ENCODE measurements around the gene STMND1. TPM values are rescaled to one million over a fixed set of nuclear protein-coding genes. Genes with fewer than 3 reads are reported as not detected.
"Not testable (repeated sequence)": the region's sequence is repeated elsewhere in the genome, so short reads cannot be mapped to it uniquely, and the experiment has no call there.

Gene STMND1
- not detected for total RNA-seq

GRCh38 chr6:17101422-17102257, at the start of gene STMND1:
Gene STMND1 (plus strand): TSS chr6:17102050. CDS start chr6:17102258, 208 bp downstream.
- Mint-ChIP-seq H3K27ac (no peak within 1 kb of the TSS), H3K4me1 (peaks cover 4% of the 10 kb centered on the region), H3K27me3 (peaks cover 71% of the 10 kb centered on the region), H3K4me3 (peak within 1 kb of the TSS; percentile 64), H3K9me3 (no peaks in the 10 kb centered on the region), H3K36me3 (no peaks in the 10 kb centered on the region)
- DNase-seq: no peak

DNA sequence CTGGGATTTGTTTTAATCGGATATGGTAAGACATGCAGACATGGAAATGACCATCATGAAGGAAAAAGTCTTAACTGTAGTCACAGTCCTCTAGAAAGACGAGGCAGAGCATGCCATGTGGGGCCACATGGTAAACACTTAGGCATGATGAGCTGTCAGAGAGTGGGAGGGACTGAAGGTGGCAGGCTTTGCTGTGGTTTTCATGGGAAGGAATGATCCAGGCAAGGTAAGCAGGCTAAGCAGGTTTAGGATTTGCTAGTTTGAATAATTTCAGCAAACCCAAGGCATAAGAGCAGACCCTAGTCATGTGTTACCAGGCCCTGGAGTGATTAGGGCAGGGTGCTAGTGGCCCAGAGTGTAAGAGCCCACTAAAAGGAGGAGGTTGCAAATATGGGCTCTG, 47.2 kb upstream of the STMND1 start:
- no peak for DNase-seq
- Mint-ChIP-seq H3K4me1 (no peaks in the 10 kb centered on the region), H3K27me3 (peaks cover 15% of the 10 kb centered on the region), H3K4me3 (no peak overlapping the region), H3K27ac (no peak overlapping the region), H3K36me3 (no peaks in the 10 kb centered on the region), H3K9me3 (no peaks in the 10 kb centered on the region)

- no peak overlapping the region for H3K27ac Mint-ChIP-seq
- H3K4me1 Mint-ChIP-seq: no peaks in the 10 kb centered on the region
- peaks cover 25% of the 10 kb centered on the region for H3K27me3 Mint-ChIP-seq
- H3K36me3 Mint-ChIP-seq: no peaks in the 10 kb centered on the region
- DNase-seq: no peak
- H3K4me3 Mint-ChIP-seq: no peak overlapping the region
- no peaks in the 10 kb centered on the region for H3K9me3 Mint-ChIP-seq
Observed at GRCh38 chr6:17057322-17057721, 44.5 kb upstream of the STMND1 start.

GRCh38 chr6:17058550-17058949, 43.3 kb upstream of the STMND1 start:
- no peaks in the 10 kb centered on the region for H3K9me3 Mint-ChIP-seq
- no peak overlapping the region for H3K27ac Mint-ChIP-seq
- H3K36me3 Mint-ChIP-seq: no peaks in the 10 kb centered on the region
- no peaks in the 10 kb centered on the region for H3K4me1 Mint-ChIP-seq
- peaks cover 33% of the 10 kb centered on the region for H3K27me3 Mint-ChIP-seq
- no peak overlapping the region for H3K4me3 Mint-ChIP-seq
- DNase-seq: no peak

GRCh38 chr6:17059022-17059421, 42.8 kb upstream of the STMND1 start:
- Mint-ChIP-seq H3K9me3 (no peaks in the 10 kb centered on the region), H3K27ac (no peak overlapping the region), H3K27me3 (peaks cover 35% of the 10 kb centered on the region), H3K36me3 (no peaks in the 10 kb centered on the region), H3K4me1 (no peaks in the 10 kb centered on the region), H3K4me3 (no peak overlapping the region)
- no peak for DNase-seq

DNA sequence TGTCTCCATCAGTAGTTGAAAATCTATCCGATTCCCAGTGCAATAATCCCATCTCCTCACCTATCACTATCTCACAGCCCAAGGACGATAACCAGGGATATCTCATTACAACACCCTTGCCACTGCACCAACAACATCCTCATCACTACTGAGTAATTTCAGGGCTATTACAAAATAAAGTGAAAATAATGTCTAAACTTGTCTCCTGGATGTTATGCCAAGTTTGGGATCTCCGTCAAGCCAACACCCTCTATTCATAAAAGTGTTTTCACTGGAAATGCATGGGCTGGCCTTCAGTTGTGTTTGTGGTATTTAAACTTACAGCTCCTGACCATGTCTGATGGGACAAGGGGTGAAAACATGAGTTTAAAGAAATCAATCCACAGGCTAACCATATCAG, 42.0 kb upstream of the STMND1 start:
- Mint-ChIP-seq H3K4me3 (no peak overlapping the region), H3K36me3 (no peaks in the 10 kb centered on the region), H3K4me1 (no peaks in the 10 kb centered on the region), H3K27me3 (peaks cover 30% of the 10 kb centered on the region), H3K27ac (no peak overlapping the region), H3K9me3 (no peaks in the 10 kb centered on the region)
- DNase-seq: no peak

- no peak overlapping the region for H3K4me3 Mint-ChIP-seq
- no peaks in the 10 kb centered on the region for H3K4me1 Mint-ChIP-seq
- no peak overlapping the region for H3K27ac Mint-ChIP-seq
- no peaks in the 10 kb centered on the region for H3K36me3 Mint-ChIP-seq
- peaks cover 33% of the 10 kb centered on the region for H3K27me3 Mint-ChIP-seq
- no peak for DNase-seq
- H3K9me3 Mint-ChIP-seq: no peaks in the 10 kb centered on the region
Observed at GRCh38 chr6:17061097-17061496, 40.8 kb upstream of the STMND1 start.

GRCh38 chr6:17062871-17063440, 38.9 kb upstream of the STMND1 start:
- no peak overlapping the region for H3K27ac Mint-ChIP-seq
- H3K4me1 Mint-ChIP-seq: no peaks in the 10 kb centered on the region
- H3K27me3 Mint-ChIP-seq: peaks cover 30% of the 10 kb centered on the region

DNA sequence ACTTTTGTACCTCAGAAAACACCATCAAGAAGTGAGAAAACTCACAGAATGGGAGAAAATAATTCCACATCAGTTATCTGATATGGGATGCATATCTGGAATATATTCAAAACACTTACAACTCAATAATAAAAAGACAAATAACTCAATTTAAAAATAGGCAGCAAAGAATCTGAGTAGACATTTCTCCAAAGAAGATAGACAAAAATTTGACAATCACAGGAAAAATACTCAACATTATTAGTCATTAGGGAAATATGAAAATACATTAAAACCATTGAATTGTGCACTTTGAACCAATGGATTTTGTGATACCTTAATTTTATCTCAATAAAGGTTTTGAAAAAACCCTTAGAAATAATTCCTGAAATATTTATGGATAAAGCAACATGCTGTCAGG, 36.9 kb upstream of the STMND1 start:
- H3K27me3 Mint-ChIP-seq: peaks cover 22% of the 10 kb centered on the region
- peaks cover 5% of the 10 kb centered on the region for H3K9me3 Mint-ChIP-seq
- no peak overlapping the region for H3K27ac Mint-ChIP-seq
- no peak overlapping the region for H3K4me3 Mint-ChIP-seq
- H3K36me3 Mint-ChIP-seq: no peaks in the 10 kb centered on the region
- DNase-seq: no peak
- no peaks in the 10 kb centered on the region for H3K4me1 Mint-ChIP-seq

More at GRCh38 chr6:17062871-17063440, 38.9 kb upstream of the STMND1 start:
- Mint-ChIP-seq H3K36me3 (no peaks in the 10 kb centered on the region), H3K9me3 (no peaks in the 10 kb centered on the region), H3K4me3 (no peak overlapping the region)
- no peak for DNase-seq

GRCh38 chr6:17066610-17067009, 35.2 kb upstream of the STMND1 start:
- no peaks in the 10 kb centered on the region for H3K36me3 Mint-ChIP-seq
- no peak overlapping the region for H3K4me3 Mint-ChIP-seq
- H3K27ac Mint-ChIP-seq: no peak overlapping the region
- peaks cover 9% of the 10 kb centered on the region for H3K9me3 Mint-ChIP-seq
- H3K4me1 Mint-ChIP-seq: no peaks in the 10 kb centered on the region
- peaks cover 21% of the 10 kb centered on the region for H3K27me3 Mint-ChIP-seq
- no peak for DNase-seq

DNA sequence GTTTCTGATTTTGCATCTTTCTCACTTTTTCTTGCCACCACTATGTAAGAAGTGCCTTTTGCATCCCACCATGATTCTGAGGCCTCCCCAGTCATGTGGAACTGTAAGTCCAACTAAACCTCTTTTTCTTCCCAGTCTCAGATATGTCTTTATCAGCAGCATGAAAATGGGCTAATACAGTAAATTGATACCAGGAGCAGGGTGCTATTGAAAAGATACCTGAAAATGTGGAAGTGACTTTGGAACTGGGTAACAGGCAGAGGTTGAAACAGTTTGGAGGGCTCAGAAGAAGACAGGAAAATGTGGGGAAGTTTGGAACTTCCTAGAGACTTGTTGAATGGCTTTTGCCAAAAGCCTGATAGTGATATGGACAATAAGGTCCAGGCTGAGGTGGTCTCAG, 32.9 kb upstream of the STMND1 start:
- H3K36me3 Mint-ChIP-seq, H3K27ac Mint-ChIP-seq, DNase-seq, H3K4me1 Mint-ChIP-seq, H3K4me3 Mint-ChIP-seq: not testable (repeated sequence)
- H3K9me3 Mint-ChIP-seq: peaks cover 10% of the 10 kb centered on the region
- peaks cover 21% of the 10 kb centered on the region for H3K27me3 Mint-ChIP-seq

GRCh38 chr6:17070400-17070799, 31.4 kb upstream of the STMND1 start:
- H3K4me1 Mint-ChIP-seq, DNase-seq, H3K4me3 Mint-ChIP-seq, H3K27ac Mint-ChIP-seq, H3K36me3 Mint-ChIP-seq: not testable (repeated sequence)
- Mint-ChIP-seq H3K27me3 (peaks cover 35% of the 10 kb centered on the region), H3K9me3 (peaks cover 10% of the 10 kb centered on the region)

DNA sequence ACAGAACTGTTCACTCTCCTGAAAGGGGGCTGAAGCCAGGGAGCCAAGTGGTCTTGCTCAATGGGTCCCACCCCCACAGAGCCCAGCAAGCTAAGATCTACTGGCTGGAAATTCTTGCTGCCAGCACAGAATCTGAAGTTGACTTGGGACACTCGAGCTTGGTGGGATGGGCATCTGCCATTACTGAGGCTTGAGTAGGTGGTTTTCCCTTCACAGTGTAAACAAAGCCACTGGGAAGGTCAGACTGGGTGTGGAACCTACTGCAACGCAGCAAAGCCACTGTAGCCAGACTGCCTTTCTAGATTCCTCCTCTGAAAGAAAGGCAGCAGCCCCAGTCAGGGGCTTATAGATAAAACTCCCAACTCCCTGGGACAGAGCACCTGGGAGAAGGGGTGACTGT, 28.3 kb upstream of the STMND1 start:
- not testable (repeated sequence) for H3K36me3 Mint-ChIP-seq, H3K4me3 Mint-ChIP-seq, DNase-seq, H3K27ac Mint-ChIP-seq, H3K4me1 Mint-ChIP-seq
- H3K27me3 Mint-ChIP-seq: peaks cover 41% of the 10 kb centered on the region
- H3K9me3 Mint-ChIP-seq: peaks cover 15% of the 10 kb centered on the region

GRCh38 chr6:17081273-17081672, 20.6 kb upstream of the STMND1 start:
- Mint-ChIP-seq H3K9me3 (peaks cover 3% of the 10 kb centered on the region), H3K4me1 (no peaks in the 10 kb centered on the region), H3K27ac (no peak overlapping the region), H3K27me3 (peaks cover 13% of the 10 kb centered on the region), H3K4me3 (no peak overlapping the region), H3K36me3 (no peaks in the 10 kb centered on the region)
- DNase-seq: no peak

- Mint-ChIP-seq H3K36me3 (no peaks in the 10 kb centered on the region), H3K4me3 (no peak overlapping the region)
- no peak for DNase-seq
Observed at GRCh38 chr6:17081860-17082508, 19.9 kb upstream of the STMND1 start.

More at GRCh38 chr6:17081860-17082508, 19.9 kb upstream of the STMND1 start:
- Mint-ChIP-seq H3K4me1 (no peaks in the 10 kb centered on the region), H3K9me3 (no peaks in the 10 kb centered on the region), H3K27ac (no peak overlapping the region), H3K27me3 (peaks cover 14% of the 10 kb centered on the region)

All from activated naive CD8-positive, alpha-beta T cell treated with anti-CD3 and anti-CD28 coated beads for 36 hours (primary cell).